GM18517 (cell line): Measurements from ENCODE around the gene VAMP3.
"Not testable (repeated sequence)": the region's sequence is repeated elsewhere in the genome, so short reads cannot be mapped to it uniquely, and the experiment has no call there.

ENCODE experiments used
- ATAC-seq: cut with Tn5 transposase; IDR thresholded peaks from one replicate; pipeline ENCODE4 v1.9.1; 2021; ENCODE audit warnings: mild to moderate bottlenecking, moderate library complexity; ENCODE audit not compliant: unreplicated experiment

The VAMP3 gene

GRCh38 chr1:7767176-7767575 lies 3.9 kb upstream of the VAMP3 start:
- ATAC-seq = no peak

- ATAC-seq = no peak
Measured at GRCh38 chr1:7768583-7768982, 2.5 kb upstream of the VAMP3 start.

GRCh38 chr1:7769673-7770412 lies 1.3 kb upstream of the VAMP3 start:
- ATAC-seq = no peak

GRCh38 chr1:7770669-7770996 lies 463 bp upstream of the VAMP3 start:
- ATAC-seq = peak; percentile 12

GRCh38 chr1:7771823-7772299 lies 765 bp downstream of the VAMP3 start:
- no peak for ATAC-seq

- ATAC-seq = no peak
Measured at GRCh38 chr1:7777591-7777990, 6.5 kb downstream of the VAMP3 start.

GRCh38 chr1:7778133-7778628 lies 7.1 kb downstream of the VAMP3 start:
- ATAC-seq = no peak

GRCh38 chr1:7780976-7781375 lies 9.9 kb downstream of the VAMP3 start:
- no peak for ATAC-seq

GRCh38 chr1:7781501-7781900 lies 10.4 kb downstream of the VAMP3 start:
- ATAC-seq = no peak

- ATAC-seq = no peak
Measured at GRCh38 chr1:7781923-7782495, 10.9 kb downstream of the VAMP3 start.

- ATAC-seq = no peak
Measured at GRCh38 chr1:7783178-7783711, 12.1 kb downstream of the VAMP3 start.

- ATAC-seq = peak; percentile 78
Measured at GRCh38 chr1:7783826-7784491, 12.9 kb downstream of the VAMP3 start, which contains the start of gene PER3. Gene PER3 (plus strand): TSS chr1:7784291. CDS start chr1:7784878, 587 bp downstream.

GRCh38 chr1:7784492-7785071 lies 13.5 kb downstream of the VAMP3 start:
- no peak for ATAC-seq

GRCh38 chr1:7785108-7785507 lies 14.0 kb downstream of the VAMP3 start:
- no peak for ATAC-seq

- ATAC-seq = no peak
Measured at GRCh38 chr1:7786795-7787194, 15.7 kb downstream of the VAMP3 start.

GRCh38 chr1:7789828-7790227 lies 18.7 kb downstream of the VAMP3 start:
- no peak for ATAC-seq

GRCh38 chr1:7791027-7791426 lies 19.9 kb downstream of the VAMP3 start:
- ATAC-seq = not testable (repeated sequence)

- no peak for ATAC-seq
Measured at GRCh38 chr1:7795406-7795805, 24.3 kb downstream of the VAMP3 start.

- no peak for ATAC-seq
Measured at GRCh38 chr1:7805460-7805859, 34.4 kb downstream of the VAMP3 start.

- no peak for ATAC-seq
Measured at GRCh38 chr1:7808253-7808844, 37.3 kb downstream of the VAMP3 start.

- ATAC-seq = no peak
Measured at GRCh38 chr1:7809742-7810141, 38.6 kb downstream of the VAMP3 start.
